Measurements from ENCODE around the gene THBS3.
"Not testable (repeated sequence)": the region's sequence is repeated elsewhere in the genome, so short reads cannot be mapped to it uniquely, and the experiment has no call there.

Gene THBS3

DNA sequence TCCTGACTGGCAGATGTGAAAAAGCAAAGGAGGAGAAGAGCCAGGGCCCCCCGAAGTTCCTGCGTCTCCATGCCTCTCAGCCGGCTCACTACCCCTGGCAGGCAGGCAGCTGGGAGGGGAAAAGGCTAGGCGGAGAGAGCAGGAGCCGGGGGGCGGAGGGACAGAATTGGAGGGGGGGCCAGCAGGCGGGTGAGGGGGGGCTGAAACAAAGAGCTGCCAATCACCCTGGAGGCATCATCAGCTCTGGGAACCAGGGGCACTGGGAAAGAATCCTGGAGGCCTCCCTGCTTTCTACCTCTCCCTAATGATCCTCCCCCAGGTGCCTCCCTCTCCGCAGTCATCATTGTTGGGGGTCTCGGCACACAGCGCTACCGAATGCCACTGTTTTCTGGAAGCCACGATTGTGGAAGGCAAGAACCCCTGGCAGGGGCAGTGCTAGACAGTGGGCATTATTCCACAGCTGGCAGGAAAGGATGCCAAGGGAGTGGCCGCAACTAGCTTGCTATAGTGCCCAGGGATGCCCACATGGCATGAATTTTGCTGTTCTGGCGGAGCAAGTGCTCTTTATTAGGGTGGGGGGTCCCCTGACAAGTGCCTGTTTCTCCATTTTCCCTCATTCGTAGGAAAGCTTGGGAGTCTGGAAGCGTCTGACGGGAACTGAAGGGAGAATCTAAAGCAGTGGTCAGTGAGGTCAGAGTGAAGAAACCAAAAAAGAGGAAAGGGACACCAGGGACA is at the start of gene THBS3:
THBS3 (minus strand) TSS at position 92 of the 735 bp plus-strand sequence; CDS start at position 71, 21 bp downstream.
- no peak for DNase-seq (ENCODE audit: low read depth in 2 of 2)

DNA sequence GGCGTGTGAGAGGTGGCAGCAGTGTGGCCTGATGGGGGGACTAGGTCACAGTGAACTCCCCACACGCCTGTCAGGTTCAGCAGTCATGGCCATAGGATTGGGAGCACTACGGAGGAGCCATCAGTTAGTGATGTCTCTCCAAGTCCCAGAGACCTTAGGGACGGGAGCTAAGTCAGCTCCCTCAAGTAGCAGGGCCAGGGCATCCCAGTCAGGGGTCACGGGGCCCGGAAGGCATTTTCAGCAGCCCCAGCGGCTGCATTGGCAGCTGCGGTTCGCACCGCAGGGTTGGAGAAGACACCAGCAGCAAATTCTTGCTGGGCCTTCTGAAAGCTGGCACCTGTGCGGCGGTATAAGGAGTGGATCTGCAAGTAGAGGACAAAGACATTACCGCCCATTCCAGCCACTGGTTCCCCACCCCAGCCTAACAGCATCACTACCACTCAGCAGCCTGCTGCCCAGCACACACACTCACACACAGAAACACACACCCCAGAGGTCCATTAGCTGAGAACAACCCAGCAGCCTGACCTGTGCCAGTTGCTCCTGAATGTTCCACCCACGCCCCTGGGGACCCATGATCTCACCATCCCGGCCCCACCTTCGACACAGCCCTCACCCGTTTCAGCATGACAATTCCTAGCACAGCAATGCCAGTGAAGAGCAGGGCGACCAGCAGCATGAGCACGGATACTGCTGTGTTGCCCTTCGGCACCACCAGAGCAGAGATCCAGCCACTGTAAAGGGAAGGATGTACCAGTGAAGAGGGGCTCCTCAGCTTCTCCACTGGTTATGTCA is 48.6 kb upstream of the THBS3 start:
- DNase-seq (ENCODE audit: low read depth in 2 of 2) = no peak

DNA sequence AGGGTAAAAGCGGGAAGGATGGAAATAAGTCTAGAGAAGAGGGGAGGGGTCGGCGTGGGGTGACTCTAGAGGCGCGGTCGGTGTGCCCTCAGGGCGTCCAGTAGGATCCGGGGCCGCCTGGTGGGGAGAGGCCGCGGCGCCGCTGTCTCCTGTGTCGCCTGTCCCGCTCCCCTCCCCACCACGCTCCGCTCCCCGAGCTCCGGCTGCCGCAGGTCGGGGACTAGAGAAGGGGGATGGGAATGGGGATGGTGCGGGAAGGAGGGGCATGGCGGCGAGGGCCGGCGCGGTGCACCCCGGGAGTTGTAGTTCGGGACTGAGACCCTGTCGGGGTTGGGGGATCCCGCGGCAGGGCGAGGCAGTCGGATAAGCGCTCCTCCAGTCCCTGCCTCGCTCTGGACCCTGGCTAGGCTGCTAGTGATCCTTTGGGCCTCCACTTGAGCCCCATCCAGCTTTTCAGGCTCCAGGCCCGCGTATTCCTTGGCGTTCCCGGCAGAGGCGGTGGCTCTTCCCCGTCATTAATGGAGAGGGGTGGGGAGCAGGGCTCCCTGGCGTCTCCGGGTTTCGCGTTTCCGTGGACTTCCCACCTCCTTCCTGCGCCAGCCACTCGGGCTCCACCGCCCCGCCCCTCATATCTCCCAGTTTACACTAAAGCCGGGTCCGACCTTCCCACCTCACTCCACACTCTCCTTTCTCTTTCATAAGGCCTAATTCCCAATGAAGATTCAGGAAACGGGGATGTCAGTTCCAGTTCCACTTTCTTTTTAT is 47.7 kb upstream of the THBS3 start, which contains the start of gene ENTREP3:
ENTREP3 (minus strand) TSS at position 241 of the 765 bp plus-strand sequence. CDS start 606 bp downstream, outside the sequence.
- peak; percentile 68 to 72 for DNase-seq (ENCODE audit: low read depth in 2 of 2)

DNA sequence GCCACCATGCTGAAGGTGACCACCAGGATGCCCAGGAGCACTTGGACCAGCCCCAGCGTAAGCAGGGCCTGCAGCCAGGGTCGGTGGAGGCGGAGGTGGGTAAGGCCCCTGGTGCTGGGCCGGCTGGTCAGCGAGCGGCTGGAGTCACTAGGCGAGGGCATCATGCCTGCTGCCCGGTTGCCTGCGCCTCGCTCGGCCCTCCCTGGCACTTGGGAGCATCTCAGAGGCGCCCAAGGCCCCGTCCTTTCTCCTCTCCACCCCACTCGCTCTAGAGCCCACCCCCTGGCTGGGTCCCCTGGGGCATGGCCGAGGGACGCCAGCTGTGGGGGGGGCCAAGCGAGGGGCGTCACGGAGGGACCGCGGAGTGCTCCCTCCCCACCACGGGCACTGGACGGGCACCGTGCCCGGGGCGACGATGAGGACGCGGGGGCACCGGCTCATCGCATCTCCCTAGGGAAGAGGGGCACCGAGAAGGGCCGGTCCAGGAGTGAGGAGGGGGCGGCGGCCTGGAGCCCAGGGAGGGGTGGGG is 47.1 kb upstream of the THBS3 start:
- no peak for DNase-seq (ENCODE audit: low read depth in 2 of 2)

DNA sequence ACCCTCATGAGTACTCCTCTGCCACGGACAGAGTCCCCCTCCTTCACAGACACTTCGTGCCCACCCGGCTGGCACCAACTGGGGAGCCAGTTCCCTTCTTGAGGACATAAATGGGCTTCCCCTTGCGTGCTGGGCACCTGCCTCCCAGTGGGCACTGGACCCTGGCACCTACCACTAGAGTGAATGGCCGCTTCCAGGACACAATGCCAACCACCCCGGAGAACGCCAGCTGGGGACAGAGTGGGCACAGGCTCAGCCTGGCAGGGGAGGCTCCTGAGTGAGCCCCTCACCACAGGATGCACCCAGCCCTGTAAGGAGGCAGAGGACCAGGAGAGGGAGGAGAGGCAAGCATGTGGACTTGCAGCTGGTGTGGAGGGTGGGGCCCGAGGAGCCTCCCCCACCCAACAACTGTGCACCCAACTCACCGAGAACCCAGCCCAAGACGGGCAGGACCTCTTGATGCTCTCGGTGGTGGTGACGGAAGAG is 46.6 kb upstream of the THBS3 start:
- no peak for DNase-seq (ENCODE audit: low read depth in 2 of 2)

DNA sequence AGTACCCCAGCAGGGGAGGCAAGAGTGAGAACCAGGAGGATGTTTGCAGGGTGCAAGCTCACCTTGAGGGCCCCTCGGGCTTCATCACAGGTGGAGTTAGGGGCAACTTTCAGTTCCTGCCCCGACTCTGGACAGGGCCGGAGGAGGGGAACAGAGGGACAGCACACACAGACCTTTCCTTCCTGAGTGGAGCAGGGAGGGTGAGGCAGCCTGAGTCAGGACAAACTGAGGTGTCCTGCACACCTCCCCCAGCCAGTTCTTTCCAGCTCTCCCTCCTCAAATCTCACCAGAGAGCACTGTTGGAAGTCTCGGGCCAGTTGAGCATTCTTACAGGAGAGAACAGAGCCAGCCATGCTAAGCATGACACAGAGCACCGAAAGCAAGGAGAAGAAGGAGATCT is 46.1 kb upstream of the THBS3 start:
- DNase-seq (ENCODE audit: low read depth in 2 of 2) = no peak

DNA sequence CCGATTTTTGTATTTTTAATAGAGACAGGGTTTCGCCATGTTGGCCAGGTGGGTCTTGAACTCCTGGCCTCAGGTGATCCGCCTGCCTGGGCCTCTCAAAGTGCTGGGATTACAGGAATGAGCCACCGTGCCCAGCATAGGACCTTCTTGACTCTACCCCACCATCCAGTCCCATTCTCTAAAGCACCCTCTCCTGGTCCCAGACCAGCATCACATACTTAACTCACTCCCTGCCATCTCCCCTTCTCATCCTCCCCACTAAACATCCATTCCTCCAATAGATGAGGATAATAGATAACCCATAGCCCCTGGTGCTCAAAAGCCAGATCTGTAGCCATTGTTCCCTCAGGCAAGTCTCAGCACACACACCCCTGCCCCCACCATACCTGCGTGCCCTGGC is 45.5 kb upstream of the THBS3 start:
- DNase-seq (ENCODE audit: low read depth in 2 of 2) = no peak

DNA sequence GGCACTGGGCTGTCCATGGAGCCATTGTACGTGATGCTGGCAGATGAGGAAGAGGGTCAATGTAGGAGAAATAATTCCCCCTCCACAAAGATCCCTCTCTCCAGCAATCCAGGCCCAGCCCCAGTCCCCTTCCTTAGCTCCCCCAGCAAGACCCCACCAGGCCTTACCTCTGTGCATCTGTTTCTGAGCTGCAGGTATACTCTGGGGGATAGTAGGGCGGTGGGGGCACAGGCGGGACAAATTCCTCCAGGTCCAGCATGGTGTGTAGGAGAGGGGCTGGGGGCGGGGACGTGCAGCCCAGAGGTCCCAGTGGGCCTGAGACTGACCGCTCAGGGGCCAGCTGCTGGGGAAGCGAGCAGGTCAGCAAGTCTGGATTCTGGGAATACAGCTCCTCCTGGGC is 43.9 kb upstream of the THBS3 start:
- DNase-seq (ENCODE audit: low read depth in 2 of 2) = no peak

DNA sequence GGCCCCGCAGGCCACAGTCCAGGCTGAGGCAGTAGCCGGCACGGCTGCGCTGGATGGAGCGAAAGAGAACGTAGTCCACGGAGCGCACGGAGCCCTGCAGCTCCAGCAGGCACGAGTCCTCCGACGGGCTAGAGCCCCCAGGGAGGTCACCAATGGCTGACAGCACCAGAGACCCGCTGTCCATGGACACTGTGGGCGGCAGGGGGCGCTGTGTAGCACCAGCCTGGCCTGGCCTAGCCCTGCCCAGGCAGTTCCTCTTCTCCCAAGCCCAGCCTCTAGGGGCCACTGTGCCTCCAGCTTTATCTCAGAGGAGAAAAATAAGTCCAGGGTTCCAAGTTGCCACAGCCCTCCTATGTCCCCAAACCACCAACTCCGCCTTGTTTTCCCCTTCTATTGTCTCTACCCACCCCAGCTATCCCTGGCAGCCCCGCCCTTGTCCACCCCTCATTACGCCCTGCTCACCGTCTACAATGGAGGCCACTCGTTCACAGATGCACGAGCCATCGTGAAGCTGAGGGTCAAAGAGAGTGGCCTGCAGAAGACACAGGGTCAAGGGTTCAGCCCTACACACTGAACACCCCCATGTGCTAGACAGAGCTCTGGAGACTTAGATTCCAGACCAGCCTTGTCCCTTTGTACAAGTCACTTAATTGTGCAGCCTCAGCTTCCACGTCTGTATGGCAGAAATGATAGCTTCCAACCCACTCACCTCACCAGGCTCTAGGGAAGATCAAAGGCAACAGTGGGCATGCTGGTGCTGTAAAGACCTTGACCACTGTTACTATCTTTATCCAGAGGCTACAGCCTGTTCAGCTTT is 43.1 kb upstream of the THBS3 start:
- DNase-seq (ENCODE audit: low read depth in 2 of 2) = peak; percentile 96 to 97

DNA sequence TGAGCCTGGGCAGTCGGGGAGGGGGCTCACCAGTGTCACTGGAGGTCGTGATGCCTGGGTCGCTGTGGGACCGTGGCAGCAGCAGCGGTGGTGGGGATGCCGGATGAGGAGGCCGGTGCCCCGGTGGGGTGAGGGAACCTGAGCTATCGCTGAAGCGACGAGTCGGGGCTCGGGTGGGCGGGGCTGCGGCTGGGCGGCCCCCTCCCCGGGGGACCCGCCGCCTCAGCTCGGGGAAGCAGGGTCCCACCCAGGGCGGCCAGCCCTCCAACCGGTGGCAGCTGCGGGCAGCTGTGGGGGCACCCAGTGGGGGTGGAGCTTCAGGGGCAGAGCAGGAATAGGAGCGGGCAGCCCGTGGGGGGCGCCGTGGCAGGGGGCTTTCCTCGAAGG is 42.5 kb upstream of the THBS3 start:
- no peak for DNase-seq (ENCODE audit: low read depth in 2 of 2)

DNA sequence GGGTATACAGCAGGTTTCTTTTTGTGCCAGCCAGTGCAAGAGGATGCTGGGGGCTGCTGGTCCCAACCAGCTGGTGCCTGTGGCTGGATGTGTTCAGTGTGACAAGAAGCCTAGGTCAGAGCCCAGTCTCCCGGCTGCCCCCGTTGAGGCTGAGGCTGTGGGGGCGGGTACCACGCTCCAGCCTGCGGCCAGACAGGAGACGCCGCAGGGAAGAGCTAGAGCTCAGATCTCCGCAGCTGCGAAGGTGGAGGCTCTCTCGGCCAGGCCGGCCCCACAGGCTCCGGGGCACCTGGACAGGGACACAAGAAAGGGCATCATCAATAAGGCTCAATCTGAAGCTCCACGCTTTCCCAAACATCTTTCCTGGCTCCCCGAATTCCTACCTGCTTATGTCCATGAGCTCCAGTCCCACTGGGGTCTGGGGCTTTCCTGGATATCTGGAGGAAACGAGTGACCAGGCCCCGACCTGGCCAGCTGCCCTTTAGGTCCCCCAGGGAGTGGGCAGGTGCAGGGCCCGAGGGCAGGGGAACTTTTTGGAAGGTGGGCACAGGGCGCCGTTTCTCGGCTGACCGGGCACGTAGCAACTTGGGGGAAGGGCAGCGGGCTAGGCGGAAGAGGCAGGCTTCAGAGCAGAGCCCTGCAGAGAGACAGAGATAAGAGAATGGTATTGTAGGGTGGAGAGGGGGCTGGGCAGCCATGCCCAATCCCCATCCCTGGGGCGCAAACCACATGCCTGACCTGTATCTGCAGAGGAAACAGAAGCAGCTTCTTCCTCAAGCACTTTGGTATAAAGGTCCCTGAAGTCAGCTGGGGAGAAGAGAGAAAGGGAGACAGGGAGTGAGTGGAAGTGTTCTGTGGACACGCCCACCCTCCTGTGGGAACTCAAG is 40.2 kb upstream of the THBS3 start:
- DNase-seq (ENCODE audit: low read depth in 2 of 2) = no peak

DNA sequence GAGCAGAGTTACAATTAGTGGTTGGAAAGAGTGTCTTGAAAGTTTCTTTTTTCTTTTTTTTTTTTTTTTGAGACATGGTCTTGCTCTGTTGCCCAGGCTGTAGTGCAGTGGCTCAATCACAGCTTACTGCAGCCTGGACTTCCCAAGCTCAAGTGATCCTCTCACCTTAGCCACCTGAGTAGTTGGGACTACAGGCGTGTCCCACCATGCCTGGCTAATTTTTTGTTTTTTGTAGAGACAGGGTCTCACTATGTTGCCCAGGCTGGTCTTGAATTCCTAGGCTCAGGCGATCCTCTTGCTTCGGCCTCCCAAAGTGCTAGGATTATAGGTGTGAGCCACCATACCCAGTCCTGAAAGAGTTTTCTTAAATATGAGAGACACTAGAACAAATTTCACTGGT is 39.1 kb upstream of the THBS3 start:
- DNase-seq (ENCODE audit: low read depth in 2 of 2) = not testable (repeated sequence)

DNA sequence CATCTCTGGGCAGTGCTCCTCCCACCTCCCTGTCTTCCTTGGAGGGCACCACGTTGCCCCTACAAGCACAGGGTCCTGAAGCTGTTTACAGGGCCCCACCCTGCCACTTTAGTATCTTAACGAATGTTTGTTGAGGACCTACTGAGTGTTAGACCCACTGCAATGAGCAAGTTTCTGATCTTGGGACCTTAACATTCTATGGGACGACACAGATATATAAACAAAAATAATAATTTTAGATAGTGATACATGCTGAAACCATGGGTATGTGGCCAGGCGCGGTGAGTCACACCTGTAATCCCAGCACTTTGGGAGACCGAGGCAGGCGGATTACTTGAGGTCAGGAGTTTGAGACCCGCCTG is 37.4 kb upstream of the THBS3 start:
- DNase-seq (ENCODE audit: low read depth in 2 of 2) = no peak

DNA sequence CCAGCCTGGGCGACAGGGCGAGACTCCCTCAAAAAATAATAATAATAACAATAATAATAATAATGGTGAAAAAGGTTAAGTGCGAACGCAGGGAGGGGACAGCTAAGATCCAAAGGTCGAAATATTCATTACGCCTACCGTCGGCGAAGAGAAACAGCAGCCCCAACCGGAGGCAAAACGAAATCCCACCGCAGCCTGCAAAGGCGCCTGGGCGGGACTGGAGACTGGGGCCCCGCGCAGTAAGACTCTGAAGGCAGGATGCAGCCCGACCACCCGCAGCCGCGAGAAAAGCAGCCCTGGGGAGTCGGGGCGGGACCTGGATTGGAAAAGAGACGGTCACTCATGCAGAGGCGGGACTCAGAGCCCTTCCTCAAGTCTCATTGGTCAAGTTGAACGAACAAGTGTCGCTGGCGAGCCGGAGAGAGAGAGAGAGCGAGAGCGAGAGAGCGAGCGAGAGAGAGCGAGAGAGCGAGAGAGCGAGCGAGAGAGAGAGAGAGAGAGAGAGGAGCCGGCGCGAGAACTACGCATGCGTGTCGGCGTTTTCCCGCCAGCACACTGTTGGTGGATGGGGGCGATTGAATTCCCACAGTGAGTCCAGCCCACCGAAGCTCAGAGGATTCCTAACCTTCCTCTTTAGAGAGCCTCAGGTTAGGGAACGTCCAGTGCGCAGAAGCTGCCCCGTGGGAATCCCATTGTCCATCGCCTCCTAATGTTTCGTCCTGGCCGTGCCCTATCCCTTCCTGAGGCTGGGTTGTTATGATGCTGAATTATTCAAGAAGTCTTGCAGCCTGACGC is 36.9 kb upstream of the THBS3 start:
- DNase-seq (ENCODE audit: low read depth in 2 of 2) = peak; percentile 82 to 92

DNA sequence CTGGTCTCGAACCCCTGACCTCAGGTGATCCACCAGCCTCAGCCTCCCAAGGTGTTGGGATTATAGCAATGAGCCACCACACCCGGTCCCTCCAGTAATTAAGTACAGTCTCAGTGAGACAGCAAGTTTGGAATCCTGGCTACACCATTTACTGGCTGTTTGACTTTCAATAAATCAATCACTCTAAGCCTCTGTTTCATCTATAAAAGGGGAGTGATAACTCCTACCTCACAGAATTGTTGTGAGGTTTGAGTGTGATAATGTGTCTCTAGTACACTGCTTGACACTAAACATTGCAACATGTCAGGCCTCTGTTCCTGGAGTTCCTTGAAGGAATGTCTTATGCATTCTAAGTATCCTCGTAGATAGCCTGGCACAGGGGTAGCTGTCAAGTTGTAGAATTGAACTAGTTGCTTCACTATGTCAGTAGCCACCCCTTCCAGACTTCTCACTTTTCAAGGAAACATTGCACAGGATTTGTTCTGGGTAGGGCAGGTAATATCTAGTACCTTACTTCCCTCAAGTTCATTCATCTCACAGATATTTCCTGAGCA is 35.2 kb upstream of the THBS3 start:
- DNase-seq (ENCODE audit: low read depth in 2 of 2) = no peak

DNA sequence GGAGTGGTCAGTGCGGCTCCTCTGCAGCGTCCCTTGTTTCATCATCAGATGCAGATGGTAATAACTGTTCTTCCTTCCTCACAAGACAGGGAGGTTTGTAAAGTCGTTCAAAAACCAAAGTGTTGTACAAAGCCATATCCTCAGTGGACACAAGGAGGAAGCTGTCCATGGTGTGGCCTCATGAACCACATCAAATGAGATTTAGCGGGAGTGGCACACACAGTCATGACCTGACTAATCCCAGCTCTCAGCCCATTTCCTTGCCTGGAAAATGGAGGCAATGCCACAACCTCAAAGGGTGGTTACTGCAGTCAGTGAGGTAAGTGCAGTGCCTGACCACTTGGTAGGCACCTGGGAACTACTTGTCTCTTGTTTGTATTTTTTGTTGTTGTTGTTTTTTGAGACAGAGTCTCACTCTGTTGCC is 34.2 kb upstream of the THBS3 start:
- DNase-seq (ENCODE audit: low read depth in 2 of 2) = no peak

DNA sequence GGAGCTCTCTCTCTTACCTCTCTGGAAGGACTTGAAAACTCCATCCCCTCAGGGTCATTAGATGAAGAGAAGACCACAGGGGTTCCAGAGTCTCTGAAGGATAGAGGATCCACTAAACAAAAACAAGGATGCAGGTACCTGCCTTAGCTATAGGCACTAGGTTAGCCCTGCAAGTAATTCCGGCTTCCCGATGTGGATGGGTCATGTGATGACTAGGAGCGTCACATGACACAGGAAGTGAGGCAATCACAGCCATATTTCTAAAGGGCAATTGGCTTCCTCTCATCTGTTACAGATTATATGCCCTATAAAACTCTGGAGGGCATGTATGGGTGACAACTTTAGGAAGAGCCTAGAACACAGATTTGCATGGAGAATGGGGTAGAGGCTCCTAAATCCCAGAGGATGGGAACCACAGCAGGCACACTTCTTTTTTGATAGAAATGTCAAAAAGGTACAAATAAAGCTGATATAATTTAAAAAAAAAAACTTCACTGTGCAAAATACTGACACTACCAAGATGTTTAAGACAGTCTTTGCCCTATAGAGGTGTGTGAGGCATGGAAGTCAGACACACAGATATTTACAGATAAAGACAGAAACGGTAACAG is 33.5 kb upstream of the THBS3 start:
- peak; percentile 32 to 52 for DNase-seq (ENCODE audit: low read depth in 2 of 2)

DNA sequence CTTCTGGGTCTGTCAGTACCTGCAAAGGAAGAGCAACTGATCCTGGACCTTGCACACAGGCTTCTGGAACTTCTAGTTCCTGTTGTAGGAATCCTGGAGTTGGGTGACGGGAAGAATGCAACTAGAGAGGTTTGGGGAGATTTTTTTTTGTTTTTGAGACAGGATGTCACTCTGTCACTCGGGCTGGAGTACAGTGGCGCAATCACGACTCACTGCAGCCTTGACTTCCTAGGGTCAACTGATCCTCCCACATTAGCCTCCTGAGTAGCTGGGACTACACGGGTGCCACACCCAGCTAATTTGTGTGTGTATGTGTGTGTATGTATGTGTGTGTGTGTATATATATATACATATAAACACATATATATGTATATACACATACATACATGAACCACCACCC is 28.8 kb upstream of the THBS3 start:
- no peak for DNase-seq (ENCODE audit: low read depth in 2 of 2)

Data from activated CD4-positive, alpha-beta T cell treated with anti-CD3 and anti-CD28 coated beads for 24 hours (primary cell).